Adrenal gland (tissue), 5 donors: ENCODE data around the gene S100A12.

Experiments used
- POLR2A ChIP-seq, 2 donors: fragments of 450-650 bp; IDR thresholded peaks; one replicate each; pipeline ENCODE4 v1.6.1; 2017; ENCODE audit warnings: antibody characterized with exemption in 2 of 2, mild to moderate bottlenecking in 2 of 2, moderate library complexity in 1 of 2
- TF ChIP-seq, protein P1 (sequence below), 6 experiments: fragments of 450-650 bp in 4 of 6; fragments of 200-600 bp in 2 of 6; sonication (generic) in 1 of 6; IDR thresholded peaks; 1 replicate in 5 of 6; 2 replicates in 1 of 6; pipeline versions ENCODE4 v1.5.1 to v1.8.0; 2016 to 2021; ENCODE audit warnings: antibody characterized with exemption in 6 of 6, mild to moderate bottlenecking in 2 of 6, moderate library complexity in 1 of 6
- donor health status: DM: no; HTN: no; CAD: no.

DNA sequence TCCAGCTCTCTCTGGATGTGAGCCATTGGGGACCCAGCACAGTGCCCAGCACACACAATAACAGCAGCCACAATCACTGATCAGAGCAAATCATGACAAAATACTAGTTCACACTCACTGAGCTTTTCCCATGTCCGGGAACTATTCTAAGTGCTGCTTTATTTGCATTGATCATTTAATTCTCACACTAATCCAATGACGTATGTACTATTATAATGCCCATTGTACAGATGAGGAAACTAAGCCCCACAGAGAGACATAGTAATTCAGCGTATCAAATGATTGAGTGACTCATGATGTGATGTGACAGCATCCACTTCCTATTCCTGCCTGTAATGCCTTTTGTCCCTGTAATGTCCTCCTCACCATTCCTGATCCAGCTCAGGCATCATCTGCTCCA lies 17.4 kb upstream of the S100A12 start:
- TF ChIP-seq, protein P1, sequence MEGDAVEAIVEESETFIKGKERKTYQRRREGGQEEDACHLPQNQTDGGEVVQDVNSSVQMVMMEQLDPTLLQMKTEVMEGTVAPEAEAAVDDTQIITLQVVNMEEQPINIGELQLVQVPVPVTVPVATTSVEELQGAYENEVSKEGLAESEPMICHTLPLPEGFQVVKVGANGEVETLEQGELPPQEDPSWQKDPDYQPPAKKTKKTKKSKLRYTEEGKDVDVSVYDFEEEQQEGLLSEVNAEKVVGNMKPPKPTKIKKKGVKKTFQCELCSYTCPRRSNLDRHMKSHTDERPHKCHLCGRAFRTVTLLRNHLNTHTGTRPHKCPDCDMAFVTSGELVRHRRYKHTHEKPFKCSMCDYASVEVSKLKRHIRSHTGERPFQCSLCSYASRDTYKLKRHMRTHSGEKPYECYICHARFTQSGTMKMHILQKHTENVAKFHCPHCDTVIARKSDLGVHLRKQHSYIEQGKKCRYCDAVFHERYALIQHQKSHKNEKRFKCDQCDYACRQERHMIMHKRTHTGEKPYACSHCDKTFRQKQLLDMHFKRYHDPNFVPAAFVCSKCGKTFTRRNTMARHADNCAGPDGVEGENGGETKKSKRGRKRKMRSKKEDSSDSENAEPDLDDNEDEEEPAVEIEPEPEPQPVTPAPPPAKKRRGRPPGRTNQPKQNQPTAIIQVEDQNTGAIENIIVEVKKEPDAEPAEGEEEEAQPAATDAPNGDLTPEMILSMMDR (IDR thresholded peaks at IDR 0.05) = no peak
- no peak for TF ChIP-seq POLR2A (IDR thresholded peaks at IDR 0.05)
